ENCODE results near the gene HAGH.
A peak's percentile ranks its signal among the peaks of the same experiment; 100 is the strongest.

Gene HAGH

GRCh38 chr16:1768061-1768766 lies 58.4 kb downstream of the HAGH start:
- Histone ChIP-seq H3K36me3 (replicated peaks) (peaks cover 65% of the 10 kb centered on the region), H3K4me1 (0 out of 2 replicates have a peak, but pooled peaks cover 3% of the 10 kb centered on the region), H3K9me3 (no peaks in the 10 kb centered on the region), H3K27me3 (ENCODE audit: low read depth) (no peaks in the 10 kb centered on the region), H3K4me3 (no peak overlapping the region)
- in situ Hi-C loops (cut with MboI; ENCODE audit: low sequenced_read_pairs), result no loop called here
- no peak for DNase-seq (ENCODE audit: low spot score in 2 of 2)

GRCh38 chr16:1767116-1767994 lies 59.3 kb downstream of the HAGH start:
- Histone ChIP-seq H3K27me3 (ENCODE audit: low read depth) (no peaks in the 10 kb centered on the region), H3K4me1 (0 out of 2 replicates have a peak, but pooled peaks cover 3% of the 10 kb centered on the region), H3K9me3 (no peaks in the 10 kb centered on the region), H3K4me3 (no peak overlapping the region), H3K36me3 (replicated peaks) (peaks cover 65% of the 10 kb centered on the region)
- in situ Hi-C loops (cut with MboI; ENCODE audit: low sequenced_read_pairs), result no loop called here
- DNase-seq (ENCODE audit: low spot score in 2 of 2), result no peak

GRCh38 chr16:1766701-1767100 lies 59.9 kb downstream of the HAGH start:
- no peaks in the 10 kb centered on the region for H3K9me3 ChIP-seq
- no peaks in the 10 kb centered on the region for H3K27me3 ChIP-seq (ENCODE audit: low read depth)
- no peak overlapping the region for H3K4me3 ChIP-seq
- in situ Hi-C loops (cut with MboI; ENCODE audit: low sequenced_read_pairs), result no loop called here
- no peak for DNase-seq (ENCODE audit: low spot score in 2 of 2)
- peaks cover 59% of the 10 kb centered on the region for H3K36me3 ChIP-seq (replicated peaks)
- H3K4me1 ChIP-seq, result 0 out of 2 replicates have a peak, but pooled peaks cover 3% of the 10 kb centered on the region

- no peaks in the 10 kb centered on the region for H3K9me3 ChIP-seq
- in situ Hi-C loops (cut with MboI; ENCODE audit: low sequenced_read_pairs), result no loop called here
- H3K4me1 ChIP-seq, result 0 out of 2 replicates have a peak, but pooled peaks cover 3% of the 10 kb centered on the region
- no peak for DNase-seq (ENCODE audit: low spot score in 2 of 2)
- no peaks in the 10 kb centered on the region for H3K27me3 ChIP-seq (ENCODE audit: low read depth)
- peaks cover 59% of the 10 kb centered on the region for H3K36me3 ChIP-seq (replicated peaks)
- no peak overlapping the region for H3K4me3 ChIP-seq
These were observed 60.4 kb downstream of the HAGH start for GRCh38 chr16:1766231-1766630.

GRCh38 chr16:1765826-1766225 lies 60.8 kb downstream of the HAGH start:
- no peak for DNase-seq (ENCODE audit: low spot score in 2 of 2)
- Histone ChIP-seq H3K4me3 (no peak overlapping the region), H3K36me3 (replicated peaks) (peaks cover 58% of the 10 kb centered on the region), H3K4me1 (0 out of 2 replicates have a peak, but pooled peaks cover 3% of the 10 kb centered on the region), H3K9me3 (no peaks in the 10 kb centered on the region), H3K27me3 (ENCODE audit: low read depth) (no peaks in the 10 kb centered on the region)
- in situ Hi-C loops (cut with MboI; ENCODE audit: low sequenced_read_pairs), result no loop called here

GRCh38 chr16:1764971-1765370 lies 61.7 kb downstream of the HAGH start:
- H3K4me3 ChIP-seq, result no peak overlapping the region
- in situ Hi-C loops (cut with MboI; ENCODE audit: low sequenced_read_pairs), result no loop called here
- H3K27me3 ChIP-seq (ENCODE audit: low read depth), result no peaks in the 10 kb centered on the region
- H3K36me3 ChIP-seq (replicated peaks), result peaks cover 50% of the 10 kb centered on the region
- DNase-seq (ENCODE audit: low spot score in 2 of 2), result no peak
- H3K9me3 ChIP-seq, result no peaks in the 10 kb centered on the region
- H3K4me1 ChIP-seq, result no peaks in the 10 kb centered on the region

GRCh38 chr16:1763521-1764511 lies 62.8 kb downstream of the HAGH start:
- no peaks in the 10 kb centered on the region for H3K9me3 ChIP-seq
- H3K27me3 ChIP-seq (ENCODE audit: low read depth), result no peaks in the 10 kb centered on the region
- in situ Hi-C loops (cut with MboI; ENCODE audit: low sequenced_read_pairs), result no loop called here
- H3K4me3 ChIP-seq, result no peak overlapping the region
- DNase-seq (ENCODE audit: low spot score in 2 of 2), result peak in 1 of 2 experiments; percentile 59
- peaks cover 39% of the 10 kb centered on the region for H3K36me3 ChIP-seq (replicated peaks)
- H3K4me1 ChIP-seq, result no peaks in the 10 kb centered on the region

GRCh38 chr16:1762879-1763520 lies 63.6 kb downstream of the HAGH start:
- no peak for DNase-seq (ENCODE audit: low spot score in 2 of 2)
- in situ Hi-C loops (cut with MboI; ENCODE audit: low sequenced_read_pairs), result no loop called here
- no peak overlapping the region for H3K4me3 ChIP-seq
- H3K4me1 ChIP-seq, result no peaks in the 10 kb centered on the region
- no peaks in the 10 kb centered on the region for H3K27me3 ChIP-seq (ENCODE audit: low read depth)
- H3K9me3 ChIP-seq, result no peaks in the 10 kb centered on the region
- H3K36me3 ChIP-seq (replicated peaks), result peaks cover 34% of the 10 kb centered on the region

GRCh38 chr16:1762196-1762878 lies 64.3 kb downstream of the HAGH start:
- H3K36me3 ChIP-seq (replicated peaks), result peaks cover 27% of the 10 kb centered on the region
- in situ Hi-C loops (cut with MboI; ENCODE audit: low sequenced_read_pairs), result no loop called here
- no peaks in the 10 kb centered on the region for H3K27me3 ChIP-seq (ENCODE audit: low read depth)

GRCh38 chr16:1761751-1762150 lies 64.9 kb downstream of the HAGH start:
- H3K9me3 ChIP-seq, result no peaks in the 10 kb centered on the region
- H3K4me3 ChIP-seq, result no peak overlapping the region
- in situ Hi-C loops (cut with MboI; ENCODE audit: low sequenced_read_pairs), result no loop called here
- no peaks in the 10 kb centered on the region for H3K4me1 ChIP-seq
- H3K36me3 ChIP-seq (replicated peaks), result peaks cover 24% of the 10 kb centered on the region
- no peaks in the 10 kb centered on the region for H3K27me3 ChIP-seq (ENCODE audit: low read depth)
- no peak for DNase-seq (ENCODE audit: low spot score in 2 of 2)

More at GRCh38 chr16:1762196-1762878, 64.3 kb downstream of the HAGH start:
- DNase-seq (ENCODE audit: low spot score in 2 of 2), result no peak
- Histone ChIP-seq H3K4me1 (no peaks in the 10 kb centered on the region), H3K9me3 (no peaks in the 10 kb centered on the region), H3K4me3 (no peak overlapping the region)

GRCh38 chr16:1760911-1761310 lies 65.7 kb downstream of the HAGH start:
- H3K36me3 ChIP-seq (replicated peaks), result peaks cover 17% of the 10 kb centered on the region
- in situ Hi-C loops (cut with MboI; ENCODE audit: low sequenced_read_pairs), result no loop called here
- no peaks in the 10 kb centered on the region for H3K27me3 ChIP-seq (ENCODE audit: low read depth)
- no peaks in the 10 kb centered on the region for H3K9me3 ChIP-seq
- no peak overlapping the region for H3K4me3 ChIP-seq
- no peak for DNase-seq (ENCODE audit: low spot score in 2 of 2)
- H3K4me1 ChIP-seq, result no peaks in the 10 kb centered on the region

GRCh38 chr16:1759511-1759910 lies 67.1 kb downstream of the HAGH start:
- Histone ChIP-seq H3K4me1 (no peaks in the 10 kb centered on the region), H3K9me3 (no peaks in the 10 kb centered on the region), H3K36me3 (replicated peaks) (peaks cover 11% of the 10 kb centered on the region), H3K4me3 (no peak overlapping the region), H3K27me3 (ENCODE audit: low read depth) (no peaks in the 10 kb centered on the region)
- in situ Hi-C loops (cut with MboI; ENCODE audit: low sequenced_read_pairs), result no loop called here
- DNase-seq (ENCODE audit: low spot score in 2 of 2), result no peak
